ENCODE data around the gene DBF4B. TPM values are rescaled to one million over a fixed set of nuclear protein-coding genes. Genes with fewer than 3 reads are reported as not detected.

Gene DBF4B
- total RNA-seq, 2 donors from 2014 or later = 2.3 to 4.4 TPM

- H3K36me3 ChIP-seq = no peaks in the 10 kb centered on the region
- H3K27ac ChIP-seq = peak overlapping the region; percentile 84 to 85
- H3K9me3 ChIP-seq = no peaks in the 10 kb centered on the region
- DNase-seq (ENCODE audit: low spot score) = no peak
- no peak for TF ChIP-seq CTCF (IDR thresholded peaks at IDR 0.05)
- H3K4me1 ChIP-seq = peaks cover 0 to 66% of the 10 kb centered on the region in 2 donors
- H3K27me3 ChIP-seq = no peaks in the 10 kb centered on the region
- H3K4me3 ChIP-seq = peak overlapping the region in 1 of 2 donors; percentile 21
Observed at GRCh38 chr17:44782326-44782850, 73.9 kb downstream of the DBF4B start.

- no peak overlapping the region for H3K4me3 ChIP-seq
- H3K27me3 ChIP-seq = no peaks in the 10 kb centered on the region
- no peaks in the 10 kb centered on the region for H3K9me3 ChIP-seq
- H3K27ac ChIP-seq = peak overlapping the region; percentile 82 to 91
- TF ChIP-seq CTCF (IDR thresholded peaks at IDR 0.05) = no peak
- peaks cover 0 to 51% of the 10 kb centered on the region in 2 donors for H3K4me1 ChIP-seq
- H3K36me3 ChIP-seq = no peaks in the 10 kb centered on the region
- no peak for DNase-seq (ENCODE audit: low spot score)
Observed at GRCh38 chr17:44785921-44786320, 77.5 kb downstream of the DBF4B start.

- peak overlapping the region; percentile 82 to 91 for H3K27ac ChIP-seq
Observed at GRCh38 chr17:44786551-44787081, 78.2 kb downstream of the DBF4B start.

GRCh38 chr17:44787271-44787940 lies 78.9 kb downstream of the DBF4B start:
- Histone ChIP-seq H3K4me1 (peaks cover 0 to 36% of the 10 kb centered on the region in 2 donors), H3K4me3 (no peak overlapping the region), H3K27ac (peak overlapping the region; percentile 82 to 91), H3K9me3 (no peaks in the 10 kb centered on the region), H3K27me3 (no peaks in the 10 kb centered on the region), H3K36me3 (no peaks in the 10 kb centered on the region)
- TF ChIP-seq CTCF (IDR thresholded peaks at IDR 0.05) = no peak
- no peak for DNase-seq (ENCODE audit: low spot score)

More at GRCh38 chr17:44786551-44787081, 78.2 kb downstream of the DBF4B start:
- Histone ChIP-seq H3K4me1 (peaks cover 0 to 44% of the 10 kb centered on the region in 2 donors), H3K36me3 (no peaks in the 10 kb centered on the region), H3K9me3 (no peaks in the 10 kb centered on the region), H3K4me3 (no peak overlapping the region), H3K27me3 (no peaks in the 10 kb centered on the region)
- TF ChIP-seq CTCF (IDR thresholded peaks at IDR 0.05) = no peak
- no peak for DNase-seq (ENCODE audit: low spot score)

GRCh38 chr17:44788139-44788538 lies 79.7 kb downstream of the DBF4B start:
- Histone ChIP-seq H3K4me3 (no peak overlapping the region), H3K27ac (peak overlapping the region; percentile 82 to 91), H3K36me3 (no peaks in the 10 kb centered on the region), H3K27me3 (no peaks in the 10 kb centered on the region), H3K4me1 (peaks cover 0 to 33% of the 10 kb centered on the region in 2 donors), H3K9me3 (no peaks in the 10 kb centered on the region)
- no peak for DNase-seq (ENCODE audit: low spot score)
- TF ChIP-seq CTCF (IDR thresholded peaks at IDR 0.05) = no peak

Measured in right atrium auricular region (tissue), 2 donors.